NCI-H82 treated with DMSO at 0.1 percent for 48 hours (cell line): Measurements from ENCODE around the gene NTRK3.
A peak's percentile ranks its signal among the peaks of the same experiment; 100 is the strongest.
"Not testable (repeated sequence)": the region's sequence is repeated elsewhere in the genome, so short reads cannot be mapped to it uniquely, and the experiment has no call there.

Experiments used
- DNase-seq: peaks from one replicate; lab custom pipeline; 2025; ENCODE audit not compliant: unreplicated experiment; lab: John Stamatoyannopoulos, UW

The NTRK3 gene

DNA sequence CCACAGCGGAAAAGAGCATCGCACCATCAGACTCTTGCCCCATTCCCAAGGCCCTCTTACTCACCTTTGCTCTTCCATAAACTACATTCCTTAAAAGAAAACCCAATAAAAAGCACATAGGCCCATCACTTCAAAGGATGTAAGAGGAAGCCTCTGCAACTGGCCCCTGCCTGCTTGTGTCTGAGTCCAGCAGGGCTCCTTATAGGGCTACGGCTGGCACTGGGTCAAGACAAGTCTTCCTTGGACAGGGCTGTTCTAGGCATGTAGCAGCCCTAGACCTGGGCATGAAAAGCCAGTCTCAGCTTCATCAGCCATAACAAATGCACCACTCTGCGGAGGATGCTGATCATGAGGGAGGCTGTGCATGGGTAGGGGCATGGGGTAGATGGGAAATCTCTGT is 218.3 kb downstream of the NTRK3 start:
- no peak for DNase-seq

GRCh38 chr15:88036154-88036839 is 220.2 kb downstream of the NTRK3 start:
- no peak for DNase-seq

- no peak for DNase-seq
Observed at GRCh38 chr15:88035381-88035780, 221.2 kb downstream of the NTRK3 start.

- DNase-seq = not testable (repeated sequence)
Observed at GRCh38 chr15:88033421-88033820, 223.1 kb downstream of the NTRK3 start.

DNA sequence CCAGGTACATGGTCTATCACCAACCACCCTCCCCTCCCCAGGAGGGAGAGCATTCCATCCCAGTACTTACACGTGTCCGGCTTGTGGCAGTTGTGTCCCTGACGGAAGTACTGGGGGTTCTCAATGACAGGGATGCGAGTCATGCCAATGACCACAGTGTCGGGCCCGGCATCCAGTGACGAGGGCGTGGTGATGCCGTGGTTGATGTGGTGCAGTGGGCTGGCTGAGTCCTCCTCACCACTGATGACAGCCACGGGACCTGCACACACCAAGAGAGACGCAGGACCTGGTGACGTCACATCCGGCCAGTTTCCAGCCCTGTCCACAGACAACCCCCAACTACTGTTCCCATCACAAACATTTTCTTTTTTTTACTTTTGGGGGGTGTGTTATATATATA is 223.8 kb downstream of the NTRK3 start:
- no peak for DNase-seq

GRCh38 chr15:88031461-88031860 is 225.1 kb downstream of the NTRK3 start:
- DNase-seq = no peak

GRCh38 chr15:88029696-88030095 is 226.8 kb downstream of the NTRK3 start:
- DNase-seq = peak; percentile 46

DNA sequence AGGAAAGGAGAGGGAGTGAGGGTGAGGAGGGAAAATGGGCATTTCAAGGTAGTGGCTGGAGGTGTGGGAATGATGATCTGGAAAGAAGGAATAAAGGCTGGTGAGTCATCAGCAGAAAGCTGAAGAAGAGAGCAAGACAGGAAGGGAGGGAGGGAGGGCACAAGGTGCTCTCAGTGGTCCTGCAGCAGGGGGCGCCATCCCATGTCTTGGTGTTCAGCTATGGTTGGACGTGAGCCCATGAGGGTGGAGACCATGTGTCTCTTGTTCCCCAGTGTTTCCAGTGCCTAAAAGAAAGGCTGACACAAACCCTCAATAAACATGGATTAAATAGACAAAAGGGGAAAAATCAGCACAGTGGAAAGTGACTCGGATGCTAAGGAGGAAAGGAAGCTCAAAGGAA is 228.5 kb downstream of the NTRK3 start:
- DNase-seq = no peak

- DNase-seq = no peak
Observed at GRCh38 chr15:88023914-88024313, 232.6 kb downstream of the NTRK3 start.

DNA sequence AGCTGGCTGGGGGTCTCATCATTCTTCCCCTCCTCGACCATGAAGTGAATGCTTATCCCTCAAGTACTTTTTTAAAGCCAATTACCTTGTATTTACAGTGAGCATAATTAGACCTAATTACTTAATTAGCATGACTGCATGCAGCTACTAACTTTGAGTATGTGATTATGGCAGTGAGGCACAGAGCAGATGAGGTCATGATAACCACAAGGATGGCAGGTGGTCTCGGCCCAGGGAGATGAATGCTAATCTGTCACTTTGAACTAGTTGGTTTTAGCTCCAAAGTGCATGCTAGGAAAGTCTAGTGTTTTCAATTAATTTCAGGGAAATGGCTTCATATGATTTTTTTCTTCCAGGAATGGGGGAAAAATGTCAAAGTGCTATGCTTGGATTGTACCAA is 233.8 kb downstream of the NTRK3 start:
- DNase-seq = peak; percentile 94

DNA sequence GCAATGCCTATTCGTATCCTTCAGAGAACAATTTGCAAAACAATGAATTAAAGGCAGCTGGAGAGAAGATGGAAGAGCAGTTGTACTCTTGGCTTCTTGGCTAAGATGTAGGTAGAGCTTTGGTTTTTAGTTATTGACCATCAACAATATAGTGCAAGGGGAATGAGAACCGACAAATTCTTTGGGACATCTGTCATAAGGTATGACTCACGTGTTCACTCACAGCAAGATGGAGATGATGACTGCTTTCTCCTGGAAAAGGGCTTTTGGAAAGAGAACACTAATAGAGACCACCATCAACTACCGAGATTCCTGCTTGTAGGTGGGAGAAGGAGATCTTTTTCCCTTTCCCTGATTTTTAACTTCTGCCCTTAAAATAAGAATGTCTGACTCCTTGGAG is 234.9 kb downstream of the NTRK3 start:
- DNase-seq = no peak

DNA sequence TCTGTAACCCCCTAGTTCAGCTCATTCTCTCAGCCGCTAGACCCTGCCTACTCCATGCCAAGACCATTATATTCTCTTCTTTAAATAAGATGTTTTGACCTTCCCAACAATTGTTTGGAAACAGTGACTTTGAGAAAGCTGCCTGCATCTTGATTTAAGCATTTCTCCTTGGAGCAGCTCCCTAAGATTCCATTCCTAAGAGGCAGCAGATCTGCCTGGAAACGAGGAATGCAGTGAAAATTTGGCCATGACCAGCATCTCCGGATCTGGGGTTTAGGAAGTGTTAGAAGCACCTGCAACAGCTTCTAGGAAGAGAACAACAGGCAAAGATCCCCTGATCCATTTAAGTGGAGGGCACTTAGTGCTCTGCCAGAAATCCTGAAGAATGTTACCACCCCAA is 235.7 kb downstream of the NTRK3 start:
- DNase-seq = no peak

DNA sequence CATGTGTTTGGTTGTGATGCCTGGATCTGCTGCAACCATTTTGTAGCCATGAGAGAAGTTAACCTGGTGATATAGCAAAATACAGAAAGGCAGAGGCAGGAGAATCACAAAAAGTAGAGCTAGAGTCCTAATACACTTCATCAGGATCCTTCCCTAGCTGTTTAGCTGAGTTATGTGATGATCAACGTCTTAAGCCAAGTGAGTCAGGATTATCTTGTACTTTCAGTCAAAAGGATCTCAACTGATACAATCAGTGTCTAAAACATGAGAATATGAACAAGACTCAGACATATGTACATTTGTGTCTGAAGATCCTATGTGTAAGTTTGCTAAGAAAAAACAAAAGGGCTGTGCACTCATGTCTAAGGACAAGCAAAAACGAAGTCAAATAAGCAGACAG is 236.9 kb downstream of the NTRK3 start:
- DNase-seq = no peak

DNA sequence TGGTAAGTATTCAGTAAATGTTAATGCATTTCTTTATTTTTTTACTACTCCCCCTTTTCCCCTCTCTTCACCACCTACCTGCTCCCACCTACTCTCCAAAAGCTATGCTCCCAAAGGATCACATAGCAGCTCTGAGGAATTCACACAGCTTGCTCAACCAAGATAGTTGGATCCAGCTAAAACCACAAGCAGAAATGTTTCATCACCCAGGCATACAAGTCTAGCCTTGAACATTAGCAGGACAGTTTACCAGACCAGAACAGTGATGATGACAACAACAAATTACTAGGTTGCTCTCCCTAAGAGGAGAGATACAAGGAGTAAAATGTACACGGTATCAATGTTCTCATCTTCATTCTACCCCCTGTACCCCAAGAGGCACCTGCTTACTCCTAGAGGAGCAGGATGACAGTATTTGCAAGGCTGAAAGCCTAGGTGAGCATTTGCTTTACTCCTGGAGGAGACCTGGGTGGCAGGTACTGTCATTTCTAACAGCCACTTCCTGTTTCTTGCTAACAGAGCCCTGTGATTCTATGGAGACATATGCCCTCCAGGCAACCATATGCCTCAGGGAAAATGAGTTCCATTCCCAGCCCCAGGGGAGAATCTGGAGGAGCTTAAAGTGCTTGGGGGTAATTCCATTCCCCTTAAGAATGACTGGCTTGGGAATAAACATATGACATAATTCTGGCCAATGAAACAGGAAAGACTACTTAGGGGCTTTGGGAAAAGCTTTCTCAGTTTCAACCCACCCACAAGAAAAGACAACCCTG is 237.5 kb downstream of the NTRK3 start:
- DNase-seq = peak; percentile 27

- no peak for DNase-seq
Observed at GRCh38 chr15:88017753-88018152, 238.8 kb downstream of the NTRK3 start.

GRCh38 chr15:88016406-88016805 is 240.1 kb downstream of the NTRK3 start:
- DNase-seq = no peak

DNA sequence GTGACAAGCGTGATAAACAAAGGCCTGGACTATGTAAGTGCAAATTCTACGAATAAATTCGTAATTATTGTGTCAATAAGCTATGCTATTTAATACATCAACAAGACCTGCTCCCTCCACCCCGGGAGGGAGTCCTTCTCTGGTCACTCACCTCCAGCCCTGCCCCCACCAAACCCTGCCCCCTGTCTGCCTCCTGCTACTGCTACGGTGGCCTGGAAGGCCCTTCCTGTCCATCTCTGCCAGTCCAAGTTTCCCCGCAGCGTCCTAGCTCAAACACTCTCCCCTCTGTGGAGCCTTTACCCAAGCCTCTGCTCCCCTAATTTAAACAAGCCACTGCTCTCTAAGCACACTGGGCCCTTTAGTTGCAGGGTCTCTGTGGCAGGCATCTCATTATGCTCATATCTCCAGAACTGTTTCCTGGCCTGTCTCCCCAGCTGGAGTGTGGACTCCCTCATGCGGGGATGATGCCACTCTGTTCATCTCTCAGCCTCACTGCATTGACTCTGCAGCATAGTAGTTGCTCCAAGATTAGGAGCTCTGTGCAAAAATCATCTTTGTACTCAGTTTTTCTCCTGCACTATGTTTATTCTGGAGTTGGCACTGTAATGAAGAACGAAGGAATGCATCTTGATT is 241.2 kb downstream of the NTRK3 start:
- no peak for DNase-seq

DNA sequence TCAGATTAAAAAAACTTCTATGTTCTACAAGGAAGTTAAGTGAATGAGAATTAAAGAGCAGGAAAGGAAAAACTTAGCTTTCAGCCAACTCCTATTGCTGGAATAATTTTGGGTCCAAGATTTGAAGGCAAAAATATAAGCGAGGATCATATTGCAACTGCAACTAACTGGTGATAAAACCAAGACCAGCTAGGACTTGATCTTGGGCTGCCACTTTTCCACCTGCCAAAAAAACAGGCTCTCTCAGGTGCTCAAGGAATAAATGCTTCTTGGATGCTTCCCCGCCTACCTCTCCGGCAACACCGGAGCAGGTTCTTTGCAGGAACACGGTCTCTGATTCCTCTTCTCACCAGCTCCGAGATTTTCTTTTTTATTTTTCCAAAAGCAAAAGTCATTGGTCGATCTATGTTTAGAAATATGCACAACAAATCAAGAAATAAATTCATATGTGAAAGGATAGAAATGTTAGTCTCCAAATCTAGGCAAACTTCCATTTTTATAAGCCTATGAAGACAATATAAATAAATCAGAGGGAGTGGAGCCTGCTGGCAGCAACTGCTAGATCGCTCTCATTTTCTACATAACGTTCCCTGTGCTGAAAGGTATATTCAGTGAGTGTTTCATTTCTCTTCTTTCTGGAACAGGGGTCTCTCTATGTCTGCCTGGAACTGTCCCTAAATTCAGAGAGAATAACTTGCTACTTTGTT is 241.9 kb downstream of the NTRK3 start:
- DNase-seq = no peak

GRCh38 chr15:88013111-88013510 is 243.4 kb downstream of the NTRK3 start:
- DNase-seq = no peak

DNA sequence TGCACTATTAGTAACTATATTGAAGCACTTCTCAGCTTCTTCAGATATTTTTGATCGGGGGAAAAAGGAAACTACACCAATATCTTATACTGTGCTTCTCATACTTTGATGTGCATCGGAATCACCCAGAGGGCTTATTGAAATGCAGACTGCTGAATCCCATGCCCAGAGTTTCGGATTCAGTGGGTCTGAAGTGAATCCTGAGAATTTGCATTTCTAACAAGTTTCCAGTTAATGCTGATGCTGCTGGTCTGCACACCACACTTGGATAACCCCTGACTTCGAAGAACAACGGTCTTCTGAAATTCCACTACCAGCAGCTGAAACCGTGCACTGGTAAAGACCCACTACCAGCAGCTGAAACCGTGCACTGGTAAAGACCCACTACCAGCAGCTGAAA is 243.9 kb downstream of the NTRK3 start:
- no peak for DNase-seq

DNA sequence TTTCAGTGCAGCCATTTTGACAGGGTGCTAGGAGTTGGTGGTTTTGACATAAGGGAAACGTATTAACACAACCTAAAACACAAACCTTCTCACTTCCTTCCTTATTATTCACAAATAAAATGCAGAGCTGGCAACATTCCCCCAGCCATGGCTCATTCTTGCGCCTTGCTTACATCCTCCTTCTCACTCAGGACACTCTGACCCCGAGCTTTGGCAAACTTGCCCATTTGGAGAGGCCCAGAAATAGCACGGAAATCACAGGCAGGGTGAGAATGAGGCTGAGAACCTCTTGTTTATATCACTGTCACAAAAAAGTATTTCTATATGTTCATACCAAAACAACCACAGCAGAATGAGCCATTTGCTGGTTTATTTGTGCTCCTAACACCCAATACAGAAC is 244.3 kb downstream of the NTRK3 start:
- no peak for DNase-seq

DNA sequence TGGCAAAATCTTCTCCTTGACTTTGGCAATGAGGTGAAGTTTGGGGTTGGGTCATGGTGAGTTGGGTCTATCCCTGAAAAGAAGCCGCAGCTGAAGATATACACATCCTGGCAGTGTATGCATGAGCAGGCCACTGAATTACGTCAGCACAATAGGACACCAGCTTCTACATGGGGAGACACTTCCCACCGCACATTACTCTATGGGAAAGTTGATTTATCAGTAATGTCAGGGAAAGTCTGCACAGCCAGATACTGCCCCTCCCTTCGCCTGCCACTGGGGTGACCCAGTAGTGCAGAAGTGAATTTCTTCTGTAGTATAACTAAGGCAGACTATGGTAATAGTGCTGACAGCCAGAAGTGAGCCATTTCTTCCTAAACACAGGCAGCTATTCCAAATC is 245.0 kb downstream of the NTRK3 start:
- no peak for DNase-seq
